Epithelial cell of esophagus (primary cell): Measurements from ENCODE around the gene CHMP5.
A peak's percentile ranks its signal among the peaks of the same experiment; 100 is the strongest.

Experiments
- DNase-seq: peaks from one replicate; pipeline ENCODE4 v3.0.0; 2010; ENCODE audit warnings: low read depth
- H3K4me3 ChIP-seq: 2 replicates; pipeline ENCODE4 v1.5.1; 2011; ENCODE audit warnings: mild to moderate bottlenecking, low read length, control low read depth
- TF ChIP-seq, protein P1 (sequence below): IDR thresholded peaks from 2 replicates; pipeline ENCODE4 v1.5.1; 2011; ENCODE audit warnings: low read depth, mild to moderate bottlenecking, low read length, control low read depth, inconsistent platforms; ENCODE audit not compliant: insufficient read depth; ENCODE audit errors: missing control alignments

Gene CHMP5

DNA sequence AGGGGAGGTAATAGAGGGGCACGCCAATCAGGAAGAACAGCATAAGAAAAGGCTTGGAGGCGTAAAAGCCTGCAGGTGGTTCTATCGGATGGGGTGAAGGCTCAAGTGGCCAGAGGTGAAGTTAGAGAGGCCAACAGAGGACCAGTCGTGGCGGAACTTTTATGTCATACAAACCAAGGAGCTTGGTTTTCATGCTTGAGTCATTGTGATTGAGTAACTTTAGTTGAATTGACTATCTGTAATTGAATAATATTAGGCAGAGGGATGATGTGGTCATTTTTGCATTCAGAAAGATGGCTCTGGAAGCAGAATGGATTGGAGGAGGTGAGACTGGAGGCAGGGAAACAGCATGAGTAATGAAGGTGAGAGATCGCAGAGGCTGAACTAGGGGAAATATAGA lies 32.0 kb upstream of the CHMP5 start:
- TF ChIP-seq, protein P1, sequence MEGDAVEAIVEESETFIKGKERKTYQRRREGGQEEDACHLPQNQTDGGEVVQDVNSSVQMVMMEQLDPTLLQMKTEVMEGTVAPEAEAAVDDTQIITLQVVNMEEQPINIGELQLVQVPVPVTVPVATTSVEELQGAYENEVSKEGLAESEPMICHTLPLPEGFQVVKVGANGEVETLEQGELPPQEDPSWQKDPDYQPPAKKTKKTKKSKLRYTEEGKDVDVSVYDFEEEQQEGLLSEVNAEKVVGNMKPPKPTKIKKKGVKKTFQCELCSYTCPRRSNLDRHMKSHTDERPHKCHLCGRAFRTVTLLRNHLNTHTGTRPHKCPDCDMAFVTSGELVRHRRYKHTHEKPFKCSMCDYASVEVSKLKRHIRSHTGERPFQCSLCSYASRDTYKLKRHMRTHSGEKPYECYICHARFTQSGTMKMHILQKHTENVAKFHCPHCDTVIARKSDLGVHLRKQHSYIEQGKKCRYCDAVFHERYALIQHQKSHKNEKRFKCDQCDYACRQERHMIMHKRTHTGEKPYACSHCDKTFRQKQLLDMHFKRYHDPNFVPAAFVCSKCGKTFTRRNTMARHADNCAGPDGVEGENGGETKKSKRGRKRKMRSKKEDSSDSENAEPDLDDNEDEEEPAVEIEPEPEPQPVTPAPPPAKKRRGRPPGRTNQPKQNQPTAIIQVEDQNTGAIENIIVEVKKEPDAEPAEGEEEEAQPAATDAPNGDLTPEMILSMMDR, result no peak
- DNase-seq, result no peak
- no peak overlapping the region for H3K4me3 ChIP-seq

DNA sequence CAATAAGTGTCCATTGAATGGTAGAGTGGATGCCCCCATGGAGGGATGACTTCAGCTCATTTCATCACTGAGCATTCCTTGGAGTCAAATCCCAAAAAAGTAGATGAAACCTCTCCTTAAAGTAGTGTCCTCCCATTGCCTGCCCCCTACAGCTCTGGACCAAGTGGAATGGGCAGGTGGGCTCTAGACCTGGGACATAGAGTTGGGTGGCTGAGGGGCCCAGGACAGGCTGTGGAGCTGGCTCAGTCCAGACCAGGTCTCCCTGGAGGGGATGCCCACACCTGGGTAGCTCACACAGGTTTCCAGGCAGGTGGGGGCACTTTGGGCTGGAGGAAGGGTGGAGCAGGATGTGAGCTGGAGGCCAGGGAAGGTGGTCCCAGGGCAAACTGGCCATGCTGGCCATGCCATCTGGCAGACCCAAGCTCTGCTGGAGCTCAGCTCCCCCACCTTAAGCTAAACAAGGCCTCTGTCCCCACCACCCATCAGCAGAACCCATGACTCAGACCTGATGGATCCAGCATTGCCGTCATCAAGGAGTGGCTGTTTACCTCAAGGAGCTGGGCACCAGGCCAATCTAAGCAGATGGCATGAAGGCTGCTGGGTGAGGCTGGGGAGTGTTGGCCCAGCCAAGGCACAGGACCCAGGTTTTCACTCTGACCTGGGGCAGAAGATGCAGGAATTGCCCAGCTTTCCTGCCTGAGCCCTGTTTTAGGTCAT lies 31.1 kb upstream of the CHMP5 start:
- DNase-seq, result peak; percentile 99
- TF ChIP-seq, protein P1, result no peak
- H3K4me3 ChIP-seq, result no peak overlapping the region

- peak; percentile 76 for DNase-seq
- TF ChIP-seq, protein P1, result no peak
- H3K4me3 ChIP-seq, result no peak overlapping the region
Measured at GRCh38 chr9:33234511-33235467, 30.1 kb upstream of the CHMP5 start.

GRCh38 chr9:33236571-33236970 lies 28.3 kb upstream of the CHMP5 start:
- no peak for DNase-seq
- TF ChIP-seq, protein P1, result no peak
- H3K4me3 ChIP-seq, result no peak overlapping the region

GRCh38 chr9:33239921-33240320 lies 24.9 kb upstream of the CHMP5 start, which contains the start of gene SPINK4:
Gene SPINK4 (plus strand): TSS chr9:33240167. CDS start chr9:33240209, 42 bp downstream.
- TF ChIP-seq, protein P1, result no peak
- H3K4me3 ChIP-seq, result no peak within 1 kb of the TSS
- no peak for DNase-seq

- DNase-seq, result no peak
- TF ChIP-seq, protein P1, result no peak
Measured at GRCh38 chr9:33241298-33241697, 23.6 kb upstream of the CHMP5 start.

More at GRCh38 chr9:33241298-33241697, 23.6 kb upstream of the CHMP5 start:
- no peak overlapping the region for H3K4me3 ChIP-seq
